SH-SY5Y (cell line): ENCODE measurements around the gene HSP90AB1.

Source experiments
- GATA2 ChIP-seq: IDR thresholded peaks from 2 replicates; pipeline ENCODE4 v1.6.1; 2011; ENCODE audit warnings: mild to moderate bottlenecking, low read depth, low read length
- GATA3 ChIP-seq: IDR thresholded peaks from 2 replicates; pipeline ENCODE4 v1.6.1; 2011; ENCODE audit warnings: low read depth, mild to moderate bottlenecking, low read length, moderate library complexity

- TF ChIP-seq GATA2 (no peak), GATA3 (no peak)
These were observed 20.3 kb upstream of the HSP90AB1 start for GRCh38 chr6:44226368-44227147.
